Psoas muscle (tissue), 8 donors: ENCODE results near the gene OTOA. TPM values are rescaled to one million over a fixed set of nuclear protein-coding genes. Genes with fewer than 3 reads are reported as not detected.

Experiments used
- ATAC-seq, 4 donors: fragments of 200-7000 bp; cut with Tn5 transposase; one replicate each; pipeline ENCODE4 v1.9.1; 2020; ENCODE audit warnings: moderate library complexity in 3 of 4, mild to moderate bottlenecking in 2 of 4
- DNase-seq, 2 donors: peaks; one replicate each; pipeline ENCODE4 v3.0.0-alpha.2; 2020
- H3K27ac ChIP-seq: fragments of 200-600 bp; one replicate; pipeline ENCODE4 v1.8.0; 2022
- H3K27me3 ChIP-seq, 3 donors: fragments of 200-600 bp in 1 of 3; one replicate each; pipeline versions ENCODE4 v1.6.1 to v1.8.0; 2013 to 2022; ENCODE audit warnings: low read length in 2 of 3, mild to moderate bottlenecking in 2 of 3, moderate library complexity in 1 of 3; ENCODE audit not compliant: insufficient read depth in 3 of 3
- H3K36me3 ChIP-seq, 2 donors: fragments of 200-600 bp in 1 of 2; one replicate each; pipeline versions ENCODE4 v1.6.1 to v1.8.0; 2013 to 2022; ENCODE audit warnings: low read depth in 1 of 2, mild to moderate bottlenecking in 1 of 2, moderate library complexity in 1 of 2; ENCODE audit not compliant: insufficient read depth in 1 of 2
- H3K4me1 ChIP-seq: fragments of 200-600 bp; one replicate; pipeline ENCODE4 v1.8.0; 2022
- H3K4me3 ChIP-seq: fragments of 200-600 bp; one replicate; pipeline ENCODE4 v1.8.0; 2022; ENCODE audit warnings: mild to moderate bottlenecking
- H3K9me3 ChIP-seq: fragments of 200-600 bp; one replicate; pipeline ENCODE4 v1.8.0; 2022
- WGBS, 3 donors: extraction: QIAGEN DNeasy Blood & Tissue Kit; methylation state at CpG; one replicate each; pipeline versions ENCODE4 v1.1.6 to v1.1.7; 2013; 5-methylcytosine and 5-hydroxymethylcytosine counted together
- intact Hi-C, 2 donors: fragments of 100-400 bp; cut with DNase I; formaldehyde crosslinking; loops; one replicate each; pipeline versions ENCODE4 v1.11.0 to v1.14.2; 2022
- polyA plus RNA-seq, 3 donors: library from polyadenylated mRNA; stranded (reverse); fragments of 200-250 nt; gene quantifications; one replicate each; pipeline ENCODE4 v1.2.3, GENCODE V29; 2013
- total RNA-seq, 4 donors: library from RNA; stranded (reverse); fragmentation: NEBNext Ultra II Directional in 2 of 4; extraction: Animal tissue kit (Norgen Biotek cat#: 25700) in 2 of 4; gene quantifications; one replicate each; pipeline versions ENCODE4 v1.2.1 to v1.2.4, GENCODE V29; 2021 to 2023
- TF ChIP-seq, protein P1 (sequence below): fragments of 200-600 bp; IDR thresholded peaks from one replicate; pipeline ENCODE4 v1.8.0; 2022; ENCODE audit warnings: antibody characterized with exemption
- donor health status: healthy with polysubstance abuse.
- donor health status: DM: no; HTN: no; CAD: no; lungs with moderate emphysema.
- donor health status: Bipolar disorder and iron deficiency.
- donor health status: healthy.
- donor health status: DM: yes; HTN: yes; CAD: no.
- donor health status: DM: no; HTN: no; CAD: no.
- donor health status: DM: no; HTN: no; CAD: no.
- donor health status: DM: yes; HTN: yes; CAD: no.

OTOA gene
- total and polyA plus RNA-seq, 7 donors, result 0.04 to 0.21 (median 0.06) TPM; not detected in 2

DNA sequence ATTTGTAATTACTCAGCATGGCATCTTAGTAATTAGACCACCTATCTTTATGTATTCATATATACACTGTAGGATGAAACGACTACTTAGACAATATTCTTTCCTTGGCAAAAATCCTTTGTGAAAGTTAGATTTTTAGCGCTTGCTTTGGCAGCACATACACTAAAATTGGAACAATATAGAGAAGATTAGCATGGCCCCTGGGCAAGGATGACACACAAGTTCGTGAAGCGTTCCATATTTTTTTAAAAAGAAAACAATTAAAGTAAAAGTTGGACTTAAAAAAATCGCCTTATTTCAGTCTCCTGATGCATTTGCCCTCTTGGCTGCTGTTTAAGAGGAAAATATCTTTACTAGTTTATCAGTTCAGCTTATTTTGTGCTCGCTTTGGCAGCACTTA, 21.9 kb upstream of the OTOA start:
- Histone ChIP-seq H3K4me3 (no peak overlapping the region), H3K27ac (no peak overlapping the region), H3K9me3 (no peaks in the 10 kb centered on the region), H3K27me3 (no peaks in the 10 kb centered on the region), H3K4me1 (peaks cover 23% of the 10 kb centered on the region), H3K36me3 (no peaks in the 10 kb centered on the region)
- intact Hi-C loops, result loop anchor here in 1 of 2 donors (2.0 to 5.0 kb wide), 2 partner anchors 45 to 57 kb away; partner anchors contain the start of gene METTL9
- WGBS, 3 donors, result 72 to 79% (median 74%) methylated on average over 6 of the region's 6 CpGs
- DNase-seq (no peak), ATAC-seq (no peak)
- TF ChIP-seq, protein P1, sequence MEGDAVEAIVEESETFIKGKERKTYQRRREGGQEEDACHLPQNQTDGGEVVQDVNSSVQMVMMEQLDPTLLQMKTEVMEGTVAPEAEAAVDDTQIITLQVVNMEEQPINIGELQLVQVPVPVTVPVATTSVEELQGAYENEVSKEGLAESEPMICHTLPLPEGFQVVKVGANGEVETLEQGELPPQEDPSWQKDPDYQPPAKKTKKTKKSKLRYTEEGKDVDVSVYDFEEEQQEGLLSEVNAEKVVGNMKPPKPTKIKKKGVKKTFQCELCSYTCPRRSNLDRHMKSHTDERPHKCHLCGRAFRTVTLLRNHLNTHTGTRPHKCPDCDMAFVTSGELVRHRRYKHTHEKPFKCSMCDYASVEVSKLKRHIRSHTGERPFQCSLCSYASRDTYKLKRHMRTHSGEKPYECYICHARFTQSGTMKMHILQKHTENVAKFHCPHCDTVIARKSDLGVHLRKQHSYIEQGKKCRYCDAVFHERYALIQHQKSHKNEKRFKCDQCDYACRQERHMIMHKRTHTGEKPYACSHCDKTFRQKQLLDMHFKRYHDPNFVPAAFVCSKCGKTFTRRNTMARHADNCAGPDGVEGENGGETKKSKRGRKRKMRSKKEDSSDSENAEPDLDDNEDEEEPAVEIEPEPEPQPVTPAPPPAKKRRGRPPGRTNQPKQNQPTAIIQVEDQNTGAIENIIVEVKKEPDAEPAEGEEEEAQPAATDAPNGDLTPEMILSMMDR, result no peak

DNA sequence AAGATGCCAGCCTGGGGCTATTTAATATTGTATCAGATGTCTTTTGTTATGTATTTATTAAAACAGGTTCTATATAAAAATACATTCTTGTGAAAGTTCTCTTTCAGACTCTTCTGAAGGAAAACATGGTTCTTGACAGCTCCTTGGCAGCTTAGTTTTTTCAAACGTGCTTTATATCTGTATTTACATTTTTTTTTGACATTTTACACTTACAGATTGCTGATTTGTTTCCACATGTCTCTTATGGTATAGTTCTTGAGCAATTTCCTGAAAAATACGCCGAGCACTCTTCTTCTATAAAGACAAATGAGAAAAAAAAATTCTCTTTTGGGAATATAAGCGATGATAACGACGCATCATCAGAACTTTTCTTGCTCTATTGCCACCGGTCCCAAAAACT, 20.9 kb upstream of the OTOA start:
- intact Hi-C loops, result loop anchor here in 1 of 2 donors (5.0 kb wide), 1 partner anchor 46 kb away; the partner anchor contains the start of gene METTL9
- Histone ChIP-seq H3K9me3 (no peaks in the 10 kb centered on the region), H3K4me3 (no peak overlapping the region), H3K4me1 (peaks cover 23% of the 10 kb centered on the region), H3K27ac (no peak overlapping the region), H3K36me3 (no peaks in the 10 kb centered on the region), H3K27me3 (no peaks in the 10 kb centered on the region)
- WGBS, 3 donors, result 80 to 84% (median 81%) methylated on average over 7 of the region's 7 CpGs
- ATAC-seq, result no peak
- no peak for DNase-seq
- TF ChIP-seq, protein P1, result no peak

DNA sequence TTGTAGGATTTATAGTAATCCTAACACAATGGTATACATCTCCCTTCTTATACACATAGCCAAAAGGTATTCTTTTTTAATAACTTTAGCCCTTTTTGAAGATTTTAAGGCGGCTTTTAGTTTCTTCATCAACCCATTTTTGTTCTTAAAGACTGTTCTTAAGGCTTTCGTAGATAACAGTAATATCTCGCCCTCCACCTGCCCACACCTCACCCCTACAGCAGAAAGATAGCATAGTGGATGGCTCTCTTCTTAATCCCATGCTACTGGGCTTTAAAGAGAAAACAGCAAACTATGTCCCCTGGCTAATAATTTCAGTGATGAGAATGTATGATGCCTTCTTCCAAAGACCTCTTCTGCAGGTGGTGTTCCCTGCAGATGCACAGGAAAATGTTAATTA, 20.0 kb upstream of the OTOA start:
- no peak overlapping the region for H3K4me3 ChIP-seq
- ATAC-seq (no peak), DNase-seq (no peak)
- no peaks in the 10 kb centered on the region for H3K27me3 ChIP-seq
- H3K36me3 ChIP-seq, result no peaks in the 10 kb centered on the region
- TF ChIP-seq, protein P1, result no peak
- H3K9me3 ChIP-seq, result no peaks in the 10 kb centered on the region
- intact Hi-C loops, result loop anchor here in 1 of 2 donors (5.0 kb wide), 1 partner anchor 46 kb away; the partner anchor contains the start of gene METTL9
- peaks cover 23% of the 10 kb centered on the region for H3K4me1 ChIP-seq
- no peak overlapping the region for H3K27ac ChIP-seq
- 97 to 100% (median 99%) methylated on average over 3 of the region's 3 CpGs for WGBS, 3 donors

GRCh38 chr16:21644674-21645073, 19.1 kb upstream of the OTOA start:
- H3K4me3 ChIP-seq, result peak overlapping the region; percentile 54
- no peaks in the 10 kb centered on the region for H3K36me3 ChIP-seq
- peaks cover 23% of the 10 kb centered on the region for H3K4me1 ChIP-seq
- ATAC-seq, result peak in 2 of 4 donors; percentile 43 to 58
- WGBS, 3 donors, result 70 to 86% (median 74%) methylated on average over 4 of the region's 4 CpGs
- DNase-seq, result no peak
- H3K9me3 ChIP-seq, result no peaks in the 10 kb centered on the region
- H3K27ac ChIP-seq, result peak overlapping the region; percentile 61
- intact Hi-C loops, result loop anchor here in 1 of 2 donors (5.0 kb wide), 1 partner anchor 47 kb away; the partner anchor contains the start of gene METTL9
- no peaks in the 10 kb centered on the region for H3K27me3 ChIP-seq
- TF ChIP-seq, protein P1, result no peak

GRCh38 chr16:21645261-21645721, 18.5 kb upstream of the OTOA start:
- Histone ChIP-seq H3K36me3 (no peaks in the 10 kb centered on the region), H3K9me3 (no peaks in the 10 kb centered on the region), H3K4me1 (peaks cover 23% of the 10 kb centered on the region), H3K27ac (peak overlapping the region; percentile 61), H3K27me3 (no peaks in the 10 kb centered on the region), H3K4me3 (peak overlapping the region; percentile 54)
- no peak for ATAC-seq
- WGBS, 3 donors, result 60 to 71% (median 67%) methylated on average over 9 of the region's 9 CpGs
- TF ChIP-seq, protein P1, result no peak
- intact Hi-C loops, result no loop called here
- no peak for DNase-seq
